ENCODE data around the gene NR5A1.

The NR5A1 gene

DNA sequence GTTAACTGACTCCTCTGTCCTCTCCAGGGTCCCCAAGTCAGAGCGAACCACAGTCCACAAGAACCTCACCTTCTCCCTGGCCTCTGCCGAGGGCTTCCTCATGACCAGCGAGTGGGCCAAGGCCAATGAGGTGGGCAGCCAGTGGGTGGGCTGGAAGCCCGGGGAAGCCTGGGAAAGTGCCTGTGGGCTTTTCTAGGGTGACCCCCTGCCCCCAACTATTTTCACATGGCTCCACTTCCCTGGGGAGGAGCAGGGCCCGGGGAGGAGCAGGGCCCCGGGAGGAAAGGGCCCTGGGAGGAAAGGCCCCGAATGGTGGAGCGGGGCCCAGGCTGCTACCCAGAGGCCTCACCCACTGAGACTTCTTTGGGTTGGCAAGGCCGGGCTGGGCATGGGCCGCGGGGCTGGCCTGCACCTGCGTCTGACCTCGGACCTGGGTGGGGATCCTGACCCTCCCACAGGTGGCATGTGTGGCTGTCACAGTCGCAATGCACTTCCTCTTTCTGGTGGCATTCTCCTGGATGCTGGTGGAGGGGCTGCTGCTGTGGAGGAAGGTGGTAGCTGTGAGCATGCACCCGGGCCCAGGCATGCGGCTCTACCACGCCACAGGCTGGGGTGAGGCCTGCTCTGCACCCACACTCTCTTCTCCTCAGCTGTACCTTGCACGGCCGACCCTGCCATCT is 39.0 kb downstream of the NR5A1 start:
- Histone ChIP-seq H3K36me3 (ENCODE audit: control insufficient read depth in 2 of 2, insufficient read depth in 1 of 2, low read length in 2 of 2) (no peaks in the 10 kb centered on the region), H3K4me3 (ENCODE audit: low read depth, low read length) (no peak overlapping the region), H3K27ac (ENCODE audit: extremely low read depth, low read depth, low read length) (no peak overlapping the region), H3K4me1 (ENCODE audit: control insufficient read depth, insufficient read depth, low read length) (no peaks in the 10 kb centered on the region), H3K9me3 (ENCODE audit: control insufficient read depth, insufficient read depth, low read depth, low read length) (no peaks in the 10 kb centered on the region)
- CTCF ChIA-PET: no interaction called here
- TF ChIP-seq, protein P1, sequence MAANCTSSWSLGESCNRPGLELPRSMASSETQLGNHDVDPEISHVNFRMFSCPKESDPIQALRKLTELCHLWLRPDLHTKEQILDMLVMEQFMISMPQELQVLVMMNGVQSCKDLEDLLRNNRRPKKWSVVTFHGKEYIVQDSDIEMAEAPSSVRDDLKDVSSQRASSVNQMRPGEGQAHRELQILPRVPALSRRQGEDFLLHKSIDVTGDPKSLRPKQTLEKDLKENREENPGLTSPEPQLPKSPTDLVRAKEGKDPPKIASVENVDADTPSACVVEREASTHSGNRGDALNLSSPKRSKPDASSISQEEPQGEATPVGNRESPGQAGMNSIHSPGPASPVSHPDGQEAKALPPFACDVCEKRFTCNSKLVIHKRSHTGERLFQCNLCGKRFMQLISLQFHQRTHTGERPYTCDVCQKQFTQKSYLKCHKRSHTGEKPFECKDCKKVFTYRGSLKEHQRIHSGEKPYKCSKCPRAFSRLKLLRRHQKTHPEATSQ (tag by site-specific recombination; IDR thresholded peaks at IDR 0.05): no peak
- TF ChIP-seq ZNF561 (tag by site-specific recombination; IDR thresholded peaks at IDR 0.05; ENCODE audit: borderline replicate concordance) (no peak), ZNF621 (tag by site-specific recombination; IDR thresholded peaks at IDR 0.05) (no peak), ZNF214 (tag by site-specific recombination; IDR thresholded peaks at IDR 0.05; ENCODE audit: borderline replicate concordance) (no peak), MZF1 (tag by site-specific recombination; IDR thresholded peaks at IDR 0.05; ENCODE audit: borderline replicate concordance) (no peak), ZFP69B (tag by site-specific recombination; IDR thresholded peaks at IDR 0.05) (no peak), ZSCAN23 (tag by site-specific recombination; IDR thresholded peaks at IDR 0.05) (no peak)
- TF ChIP-seq, protein P2, sequence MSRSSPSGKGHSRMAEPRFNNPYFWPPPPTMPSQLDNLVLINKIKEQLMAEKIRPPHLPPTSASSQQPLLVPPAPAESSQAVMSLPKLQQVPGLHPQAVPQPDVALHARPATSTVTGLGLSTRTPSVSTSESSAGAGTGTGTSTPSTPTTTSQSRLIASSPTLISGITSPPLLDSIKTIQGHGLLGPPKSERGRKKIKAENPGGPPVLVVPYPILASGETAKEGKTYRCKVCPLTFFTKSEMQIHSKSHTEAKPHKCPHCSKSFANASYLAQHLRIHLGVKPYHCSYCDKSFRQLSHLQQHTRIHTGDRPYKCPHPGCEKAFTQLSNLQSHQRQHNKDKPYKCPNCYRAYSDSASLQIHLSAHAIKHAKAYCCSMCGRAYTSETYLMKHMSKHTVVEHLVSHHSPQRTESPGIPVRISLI (tag by site-specific recombination; IDR thresholded peaks at IDR 0.05): no peak
- TF ChIP-seq, protein P3, sequence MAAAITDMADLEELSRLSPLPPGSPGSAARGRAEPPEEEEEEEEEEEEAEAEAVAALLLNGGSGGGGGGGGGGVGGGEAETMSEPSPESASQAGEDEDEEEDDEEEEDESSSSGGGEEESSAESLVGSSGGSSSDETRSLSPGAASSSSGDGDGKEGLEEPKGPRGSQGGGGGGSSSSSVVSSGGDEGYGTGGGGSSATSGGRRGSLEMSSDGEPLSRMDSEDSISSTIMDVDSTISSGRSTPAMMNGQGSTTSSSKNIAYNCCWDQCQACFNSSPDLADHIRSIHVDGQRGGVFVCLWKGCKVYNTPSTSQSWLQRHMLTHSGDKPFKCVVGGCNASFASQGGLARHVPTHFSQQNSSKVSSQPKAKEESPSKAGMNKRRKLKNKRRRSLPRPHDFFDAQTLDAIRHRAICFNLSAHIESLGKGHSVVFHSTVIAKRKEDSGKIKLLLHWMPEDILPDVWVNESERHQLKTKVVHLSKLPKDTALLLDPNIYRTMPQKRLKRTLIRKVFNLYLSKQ (tag by site-specific recombination; IDR thresholded peaks at IDR 0.05; ENCODE audit: borderline replicate concordance): no peak
- POLR2A ChIA-PET: no interaction called here

DNA sequence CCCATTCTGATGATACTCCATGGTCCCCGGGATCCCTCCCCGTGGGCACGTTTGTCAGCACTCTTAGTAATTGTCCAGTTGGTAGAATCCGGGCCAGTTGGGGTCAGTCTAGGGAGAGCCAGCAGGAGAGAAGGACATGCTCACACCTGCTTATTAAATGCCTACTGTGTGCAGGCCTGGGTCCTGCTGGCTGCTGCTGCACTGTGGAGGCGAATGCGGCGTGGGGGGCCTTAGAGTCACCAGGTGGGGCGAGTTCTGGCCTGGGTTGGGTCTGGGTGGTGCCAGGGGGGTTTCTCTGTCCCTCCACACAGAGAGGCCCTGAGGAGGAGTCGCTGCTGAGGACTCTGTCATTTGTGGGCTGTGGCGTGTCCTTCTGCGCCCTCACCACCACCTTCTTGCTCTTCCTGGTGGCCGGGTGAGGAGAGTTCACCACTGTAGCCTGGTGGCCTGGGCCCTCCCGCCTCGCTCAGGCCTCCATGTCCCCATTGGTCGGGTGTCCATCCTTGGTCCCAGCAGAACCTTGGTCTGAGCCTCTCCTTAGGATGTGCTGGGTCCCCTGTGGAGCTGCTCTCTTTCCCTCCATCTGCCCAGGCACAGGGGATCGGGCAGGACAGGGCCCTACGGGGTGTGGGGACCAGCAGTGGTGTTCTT is 39.7 kb downstream of the NR5A1 start:
- no peaks in the 10 kb centered on the region for H3K4me1 ChIP-seq (ENCODE audit: control insufficient read depth, insufficient read depth, low read length)
- TF ChIP-seq SP3 (tag by site-specific recombination; IDR thresholded peaks at IDR 0.05) (no peak), ZNF768 (tag by site-specific recombination; IDR thresholded peaks at IDR 0.05) (no peak), ZNF350 (tag by site-specific recombination; IDR thresholded peaks at IDR 0.05) (no peak)
- TF ChIP-seq, protein P4, sequence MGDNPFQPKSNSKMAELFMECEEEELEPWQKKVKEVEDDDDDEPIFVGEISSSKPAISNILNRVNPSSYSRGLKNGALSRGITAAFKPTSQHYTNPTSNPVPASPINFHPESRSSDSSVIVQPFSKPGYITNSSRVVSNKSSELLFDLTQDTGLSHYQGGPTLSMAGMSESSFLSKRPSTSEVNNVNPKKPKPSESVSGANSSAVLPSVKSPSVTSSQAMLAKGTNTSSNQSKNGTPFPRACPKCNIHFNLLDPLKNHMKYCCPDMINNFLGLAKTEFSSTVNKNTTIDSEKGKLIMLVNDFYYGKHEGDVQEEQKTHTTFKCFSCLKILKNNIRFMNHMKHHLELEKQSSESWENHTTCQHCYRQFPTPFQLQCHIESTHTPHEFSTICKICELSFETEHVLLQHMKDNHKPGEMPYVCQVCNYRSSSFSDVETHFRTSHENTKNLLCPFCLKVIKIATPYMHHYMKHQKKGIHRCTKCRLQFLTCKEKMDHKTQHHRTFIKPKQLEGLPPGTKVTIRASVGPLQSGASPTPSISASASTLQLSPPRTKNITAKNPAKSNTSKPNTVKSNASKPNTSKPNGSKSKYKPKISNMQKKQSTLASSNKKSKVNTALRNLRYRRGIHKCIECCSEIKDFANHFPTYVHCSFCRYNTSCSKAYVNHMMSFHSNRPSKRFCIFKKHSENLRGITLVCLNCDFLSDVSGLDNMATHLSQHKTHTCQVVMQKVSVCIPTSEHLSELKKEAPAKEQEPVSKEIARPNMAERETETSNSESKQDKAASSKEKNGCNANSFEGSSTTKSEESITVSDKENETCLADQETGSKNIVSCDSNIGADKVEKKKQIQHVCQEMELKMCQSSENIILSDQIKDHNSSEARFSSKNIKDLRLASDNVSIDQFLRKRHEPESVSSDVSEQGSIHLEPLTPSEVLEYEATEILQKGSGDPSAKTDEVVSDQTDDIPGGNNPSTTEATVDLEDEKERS (tag by site-specific recombination; IDR thresholded peaks at IDR 0.05): no peak
- no peaks in the 10 kb centered on the region for H3K36me3 ChIP-seq (ENCODE audit: control insufficient read depth in 2 of 2, insufficient read depth in 1 of 2, low read length in 2 of 2)
- POLR2A ChIA-PET: no interaction called here
- CTCF ChIA-PET: no interaction called here
- H3K27ac ChIP-seq (ENCODE audit: extremely low read depth, low read depth, low read length): no peak overlapping the region
- no peaks in the 10 kb centered on the region for H3K9me3 ChIP-seq (ENCODE audit: control insufficient read depth, insufficient read depth, low read depth, low read length)
- no peak overlapping the region for H3K4me3 ChIP-seq (ENCODE audit: low read depth, low read length)
